Endometrial microvascular endothelial cells (primary cell): ENCODE data around the gene CTNNA2. TPM values are rescaled to one million over a fixed set of nuclear protein-coding genes. Genes with fewer than 3 reads are reported as not detected.
"Not testable (repeated sequence)": the region's sequence is repeated elsewhere in the genome, so short reads cannot be mapped to it uniquely, and the experiment has no call there.

Experiments
- in situ Hi-C: cut with HindIII; loops from 2 replicates; pipeline ENCODE4 v1.10.0; 2017; ENCODE audit warnings: low sequenced_read_pairs, low pct_unique_long_range_greater_than_20kb; ENCODE audit errors: inconsistent ontology term
- total RNA-seq: library from RNA; depleted of rRNA; stranded (reverse); fragments of >200 nt; gene quantifications from one replicate; pipeline ENCODE4 v1.2.3, GENCODE V29; 2015; ENCODE audit errors: inconsistent ontology term

Gene CTNNA2
- total RNA-seq, 1 donor from 2014 or later: not detected

- in situ Hi-C loops: no loop called here
Measured at GRCh38 chr2:80073134-80073561, 560.3 kb downstream of the CTNNA2 start.

GRCh38 chr2:80074321-80075070 is 561.6 kb downstream of the CTNNA2 start:
- in situ Hi-C loops: no loop called here

GRCh38 chr2:80075719-80076118 is 562.9 kb downstream of the CTNNA2 start:
- in situ Hi-C loops: no loop called here

- in situ Hi-C loops: no loop called here
Measured at GRCh38 chr2:80078290-80079036, 565.6 kb downstream of the CTNNA2 start.

GRCh38 chr2:80080957-80081356 is 568.1 kb downstream of the CTNNA2 start:
- in situ Hi-C loops: no loop called here

GRCh38 chr2:80086831-80087230 is 574.0 kb downstream of the CTNNA2 start:
- in situ Hi-C loops: no loop called here

GRCh38 chr2:80091237-80091636 is 578.4 kb downstream of the CTNNA2 start:
- in situ Hi-C loops: no loop called here

- in situ Hi-C loops: no loop called here
Measured at GRCh38 chr2:80092474-80092873, 579.6 kb downstream of the CTNNA2 start.

- in situ Hi-C loops: not testable (repeated sequence)
Measured at GRCh38 chr2:80098503-80098902, 585.7 kb downstream of the CTNNA2 start.

GRCh38 chr2:80102026-80102425 is 589.2 kb downstream of the CTNNA2 start:
- in situ Hi-C loops: no loop called here

GRCh38 chr2:80105015-80105640 is 592.3 kb downstream of the CTNNA2 start:
- in situ Hi-C loops: no loop called here

GRCh38 chr2:80111185-80111584 is 598.3 kb downstream of the CTNNA2 start:
- in situ Hi-C loops: no loop called here

- in situ Hi-C loops: no loop called here
Measured at GRCh38 chr2:80112790-80113189, 599.9 kb downstream of the CTNNA2 start.

GRCh38 chr2:80113399-80113798 is 600.5 kb downstream of the CTNNA2 start:
- in situ Hi-C loops: no loop called here

- in situ Hi-C loops: no loop called here
Measured at GRCh38 chr2:80114812-80115211, 602.0 kb downstream of the CTNNA2 start.

GRCh38 chr2:80117401-80117800 is 604.5 kb downstream of the CTNNA2 start:
- in situ Hi-C loops: no loop called here

GRCh38 chr2:80120866-80121265 is 608.0 kb downstream of the CTNNA2 start:
- in situ Hi-C loops: no loop called here

GRCh38 chr2:80122675-80123074 is 609.8 kb downstream of the CTNNA2 start:
- in situ Hi-C loops: no loop called here

GRCh38 chr2:80126596-80127189 is 613.8 kb downstream of the CTNNA2 start:
- in situ Hi-C loops: no loop called here
